ENCODE results near the gene IRX5.
A peak's percentile ranks its signal among the peaks of the same experiment; 100 is the strongest.

Gene IRX5

DNA sequence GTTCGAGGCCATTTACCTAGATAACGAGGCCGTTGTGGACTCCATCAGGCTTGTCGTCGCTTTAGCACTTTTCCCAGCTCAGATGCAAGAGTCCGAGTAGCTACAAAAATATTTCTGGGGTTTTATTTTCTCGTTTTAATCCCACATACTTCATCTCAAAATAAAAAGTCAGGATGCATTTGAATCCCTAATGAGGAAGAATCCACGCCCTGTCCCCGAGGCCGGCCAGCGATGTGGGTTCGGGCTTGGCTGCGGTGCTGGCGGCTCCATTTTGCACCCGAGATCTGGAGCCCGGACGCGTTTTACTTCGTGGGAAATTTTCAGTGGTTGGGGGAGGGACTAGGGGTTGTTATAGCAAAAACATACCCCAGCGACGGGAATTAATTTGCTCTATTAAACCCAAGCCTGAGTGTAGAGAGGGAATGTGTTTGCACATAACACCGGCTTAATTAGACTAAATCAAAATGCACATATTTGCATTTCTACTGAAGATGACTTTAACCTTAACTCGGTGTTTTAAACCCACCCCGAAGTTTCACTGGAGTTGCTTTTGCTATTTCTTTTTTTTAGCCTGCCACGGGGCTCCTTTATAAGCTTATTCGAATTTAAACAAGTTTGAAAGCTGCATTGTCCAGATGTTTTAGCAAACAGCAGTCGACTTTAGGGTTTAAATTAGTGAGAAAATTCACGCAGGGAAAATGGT is 4.8 kb downstream of the IRX5 start:
- H3K27ac Mint-ChIP-seq: no peak overlapping the region
- peaks cover 2% of the 10 kb centered on the region for H3K9me3 Mint-ChIP-seq
- DNase-seq: no peak
- H3K36me3 Mint-ChIP-seq (ENCODE audit: low read depth): no peaks in the 10 kb centered on the region
- H3K4me1 Mint-ChIP-seq (ENCODE audit: low read depth): peaks cover 29% of the 10 kb centered on the region
- peaks cover 87% of the 10 kb centered on the region for H3K27me3 Mint-ChIP-seq
- H3K4me3 Mint-ChIP-seq: no peak overlapping the region

DNA sequence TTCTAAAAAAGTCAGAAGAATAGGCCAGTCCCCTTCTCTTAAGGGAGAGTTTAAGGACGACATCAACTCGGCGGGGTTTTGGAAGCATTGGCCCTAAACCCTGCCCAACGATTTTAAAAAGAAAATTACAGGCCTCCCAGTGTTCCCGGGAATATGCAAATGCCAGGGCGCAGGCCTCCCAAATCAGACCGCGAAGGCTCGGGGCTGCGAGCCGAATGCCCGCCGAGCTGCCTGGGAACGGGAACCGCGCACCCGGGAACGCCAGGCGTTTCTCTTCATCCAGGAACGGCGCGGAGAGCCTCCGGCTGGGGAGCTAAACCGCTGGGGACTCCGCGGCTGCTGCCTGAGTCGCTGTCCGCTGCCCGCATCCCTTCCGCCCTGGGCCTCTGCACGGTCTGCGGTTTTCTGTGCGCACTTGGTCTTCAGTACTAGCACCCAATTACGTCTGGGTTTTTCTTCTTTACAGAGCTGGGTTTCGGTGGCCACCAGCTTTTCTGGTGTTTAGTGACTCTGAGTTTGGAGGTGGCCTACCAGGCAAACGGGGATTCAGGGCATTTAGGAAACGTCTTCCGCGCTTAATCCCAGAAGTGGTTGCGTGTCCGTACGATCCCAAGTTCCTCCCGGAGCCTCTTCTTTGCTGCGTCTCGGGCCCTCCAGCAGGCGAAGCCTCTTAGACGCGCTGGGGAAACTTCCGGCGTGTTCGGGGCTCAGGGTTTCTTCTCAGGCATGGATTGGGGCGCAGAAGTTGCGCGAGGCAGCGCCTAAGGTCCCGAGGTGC is 5.7 kb downstream of the IRX5 start:
- H3K27ac Mint-ChIP-seq: peak overlapping the region; percentile 47
- DNase-seq: peak; percentile 42
- no peaks in the 10 kb centered on the region for H3K36me3 Mint-ChIP-seq (ENCODE audit: low read depth)
- H3K9me3 Mint-ChIP-seq: peaks cover 2% of the 10 kb centered on the region
- H3K27me3 Mint-ChIP-seq: peaks cover 92% of the 10 kb centered on the region
- H3K4me1 Mint-ChIP-seq (ENCODE audit: low read depth): peaks cover 28% of the 10 kb centered on the region
- H3K4me3 Mint-ChIP-seq: no peak overlapping the region

DNA sequence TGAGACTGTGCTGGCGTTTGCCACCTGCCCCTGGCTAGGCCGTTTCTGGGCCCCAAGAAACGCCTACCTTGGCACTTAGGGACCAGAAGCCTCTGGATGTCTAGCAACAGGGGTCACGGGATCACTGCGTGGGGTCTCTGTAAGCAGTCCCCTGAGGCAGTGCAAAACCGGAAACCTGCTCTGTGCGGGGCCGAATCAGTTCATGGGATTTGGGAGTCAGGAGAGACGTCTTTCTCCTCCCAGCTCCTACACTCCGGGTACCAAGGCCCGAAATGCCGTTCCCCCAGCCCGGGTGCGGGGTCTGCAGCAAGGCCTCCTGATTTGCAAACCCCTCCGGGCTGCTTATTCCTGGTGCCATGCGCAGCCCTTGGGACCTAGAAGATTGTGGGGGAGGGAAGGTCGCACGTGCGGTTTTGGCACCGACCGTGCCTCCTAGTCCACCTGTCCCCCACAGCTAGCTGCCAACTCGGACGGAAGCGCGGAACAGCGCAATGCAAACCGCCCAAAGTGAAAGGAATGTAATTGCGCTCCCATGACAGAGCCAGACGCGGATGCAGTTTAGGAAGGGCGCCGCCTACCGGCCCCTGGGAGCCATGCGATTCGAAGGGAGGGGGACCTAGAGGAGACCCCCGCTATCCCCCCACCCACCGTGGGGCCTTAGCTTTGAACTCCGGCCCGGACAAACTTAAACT is 6.5 kb downstream of the IRX5 start:
- peak overlapping the region; percentile 47 for H3K27ac Mint-ChIP-seq
- peak; percentile 37 for DNase-seq
- H3K4me1 Mint-ChIP-seq (ENCODE audit: low read depth): peaks cover 22% of the 10 kb centered on the region
- H3K9me3 Mint-ChIP-seq: peaks cover 2% of the 10 kb centered on the region
- no peaks in the 10 kb centered on the region for H3K36me3 Mint-ChIP-seq (ENCODE audit: low read depth)
- peaks cover 92% of the 10 kb centered on the region for H3K27me3 Mint-ChIP-seq
- H3K4me3 Mint-ChIP-seq: peak overlapping the region; percentile 46

GRCh38 chr16:54937671-54938211 is 7.1 kb downstream of the IRX5 start:
- H3K27ac Mint-ChIP-seq: peak overlapping the region; percentile 40
- peak overlapping the region; percentile 46 for H3K4me3 Mint-ChIP-seq
- H3K9me3 Mint-ChIP-seq: no peaks in the 10 kb centered on the region
- H3K4me1 Mint-ChIP-seq (ENCODE audit: low read depth): peaks cover 19% of the 10 kb centered on the region
- no peak for DNase-seq
- H3K36me3 Mint-ChIP-seq (ENCODE audit: low read depth): no peaks in the 10 kb centered on the region
- H3K27me3 Mint-ChIP-seq: peaks cover 93% of the 10 kb centered on the region

GRCh38 chr16:54938212-54939028 is 7.8 kb downstream of the IRX5 start:
- Mint-ChIP-seq H3K27me3 (peaks cover 97% of the 10 kb centered on the region), H3K27ac (peak overlapping the region; percentile 40), H3K9me3 (no peaks in the 10 kb centered on the region), H3K4me3 (peak overlapping the region; percentile 27), H3K36me3 (ENCODE audit: low read depth) (no peaks in the 10 kb centered on the region), H3K4me1 (ENCODE audit: low read depth) (peaks cover 19% of the 10 kb centered on the region)
- DNase-seq: peak; percentile 33

DNA sequence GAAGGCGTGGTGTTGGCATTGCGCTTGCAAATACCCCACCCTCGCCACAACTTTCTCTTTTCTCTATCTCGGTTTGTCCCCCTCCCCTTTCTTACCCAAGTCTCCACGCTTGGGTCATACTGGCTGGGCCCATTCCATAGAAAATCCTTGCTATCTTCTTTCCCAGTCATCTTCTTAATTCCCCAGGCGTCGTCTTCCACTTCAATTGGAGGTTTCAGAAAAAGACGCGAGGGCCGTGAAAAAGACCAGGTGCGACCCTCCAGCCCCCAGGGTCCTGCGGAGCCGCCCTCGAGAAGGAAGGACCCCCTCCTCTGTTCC is 8.3 kb downstream of the IRX5 start:
- peaks cover 98% of the 10 kb centered on the region for H3K27me3 Mint-ChIP-seq
- H3K9me3 Mint-ChIP-seq: no peaks in the 10 kb centered on the region
- peaks cover 19% of the 10 kb centered on the region for H3K4me1 Mint-ChIP-seq (ENCODE audit: low read depth)
- H3K27ac Mint-ChIP-seq: no peak overlapping the region
- H3K4me3 Mint-ChIP-seq: no peak overlapping the region
- no peaks in the 10 kb centered on the region for H3K36me3 Mint-ChIP-seq (ENCODE audit: low read depth)
- DNase-seq: no peak

GRCh38 chr16:54939510-54940278 is 9.0 kb downstream of the IRX5 start:
- peaks cover 19% of the 10 kb centered on the region for H3K4me1 Mint-ChIP-seq (ENCODE audit: low read depth)
- DNase-seq: no peak
- no peak overlapping the region for H3K27ac Mint-ChIP-seq
- no peak overlapping the region for H3K4me3 Mint-ChIP-seq
- no peaks in the 10 kb centered on the region for H3K9me3 Mint-ChIP-seq
- H3K27me3 Mint-ChIP-seq: peaks cover 97% of the 10 kb centered on the region
- H3K36me3 Mint-ChIP-seq (ENCODE audit: low read depth): no peaks in the 10 kb centered on the region

DNA sequence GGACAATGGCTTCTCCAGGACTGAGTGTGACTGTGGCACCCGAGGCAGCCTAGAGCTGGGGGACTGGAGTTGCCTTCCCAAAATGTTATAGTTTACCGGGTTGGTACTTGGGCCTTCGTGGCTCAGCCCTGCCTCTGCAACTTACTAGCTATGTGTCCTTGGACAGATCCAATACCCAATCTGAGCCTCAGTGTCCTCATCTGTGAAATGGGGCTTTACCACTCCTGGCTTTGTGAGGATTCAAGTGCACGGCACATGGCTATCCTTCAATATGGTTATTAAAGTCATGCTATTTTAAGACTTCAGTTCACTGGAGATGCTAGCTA is 9.6 kb downstream of the IRX5 start:
- no peaks in the 10 kb centered on the region for H3K36me3 Mint-ChIP-seq (ENCODE audit: low read depth)
- no peak overlapping the region for H3K4me3 Mint-ChIP-seq
- DNase-seq: no peak
- H3K27me3 Mint-ChIP-seq: peaks cover 96% of the 10 kb centered on the region
- no peaks in the 10 kb centered on the region for H3K9me3 Mint-ChIP-seq
- H3K4me1 Mint-ChIP-seq (ENCODE audit: low read depth): peaks cover 19% of the 10 kb centered on the region
- H3K27ac Mint-ChIP-seq: no peak overlapping the region

DNA sequence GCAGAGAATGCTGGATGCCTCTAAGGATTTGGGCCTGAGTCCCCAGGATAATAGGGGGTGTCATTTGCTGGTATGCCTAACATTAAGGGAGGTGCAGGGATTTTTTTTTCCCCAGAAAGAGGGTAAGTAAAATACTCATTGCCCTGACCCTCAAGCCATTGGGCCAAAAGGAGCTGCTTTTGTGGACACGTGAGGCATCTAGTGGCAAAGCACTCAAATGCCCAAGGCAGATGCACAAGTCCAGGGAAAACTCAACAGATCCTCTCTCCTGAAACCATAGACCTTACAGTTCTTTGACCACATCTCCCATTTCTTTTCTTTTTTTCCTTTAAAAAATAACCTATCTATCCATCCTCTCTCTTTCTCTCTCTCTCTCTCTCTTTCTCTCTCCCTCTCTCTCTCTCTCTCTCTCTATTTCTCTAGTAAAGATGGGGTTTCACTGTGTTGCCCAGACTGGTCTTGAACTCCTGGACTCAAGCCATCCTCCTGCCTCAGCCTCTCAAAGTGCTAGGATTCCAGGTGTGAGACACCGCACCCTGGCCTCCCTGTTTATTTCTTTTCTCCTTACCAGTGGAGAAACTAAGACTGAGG is 11.8 kb downstream of the IRX5 start:
- Mint-ChIP-seq H3K4me3 (no peak overlapping the region), H3K27me3 (peaks cover 84% of the 10 kb centered on the region), H3K27ac (no peak overlapping the region), H3K4me1 (ENCODE audit: low read depth) (peaks cover 7% of the 10 kb centered on the region), H3K9me3 (no peaks in the 10 kb centered on the region), H3K36me3 (ENCODE audit: low read depth) (no peaks in the 10 kb centered on the region)
- DNase-seq: no peak

GRCh38 chr16:54944002-54944401 is 13.3 kb downstream of the IRX5 start:
- Mint-ChIP-seq H3K4me1 (ENCODE audit: low read depth) (no peaks in the 10 kb centered on the region), H3K27ac (no peak overlapping the region), H3K27me3 (peaks cover 79% of the 10 kb centered on the region), H3K9me3 (no peaks in the 10 kb centered on the region), H3K36me3 (ENCODE audit: low read depth) (no peaks in the 10 kb centered on the region), H3K4me3 (no peak overlapping the region)
- DNase-seq: no peak

DNA sequence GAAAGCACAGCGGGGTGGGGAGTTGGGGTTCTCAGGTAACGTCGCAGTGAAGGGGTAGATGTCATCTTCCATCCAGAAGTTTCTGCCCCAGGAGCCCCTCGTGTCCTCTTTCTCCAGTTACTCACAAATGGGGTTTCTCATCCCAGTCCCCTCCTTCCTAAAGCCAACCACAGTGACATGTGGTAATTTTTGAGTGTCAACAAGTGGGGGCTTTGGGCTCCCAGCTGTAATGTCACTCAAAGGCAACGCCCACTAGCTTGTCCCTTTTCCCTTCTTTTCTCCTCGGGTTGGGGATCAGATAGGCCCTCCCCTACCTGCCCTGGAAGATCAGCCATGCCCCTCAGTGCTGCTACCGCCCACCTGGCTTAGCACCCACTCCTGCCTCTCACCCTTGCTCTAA is 14.4 kb downstream of the IRX5 start:
- peaks cover 78% of the 10 kb centered on the region for H3K27me3 Mint-ChIP-seq
- H3K27ac Mint-ChIP-seq: no peak overlapping the region
- no peaks in the 10 kb centered on the region for H3K4me1 Mint-ChIP-seq (ENCODE audit: low read depth)
- H3K36me3 Mint-ChIP-seq (ENCODE audit: low read depth): no peaks in the 10 kb centered on the region
- DNase-seq: no peak
- no peaks in the 10 kb centered on the region for H3K9me3 Mint-ChIP-seq
- no peak overlapping the region for H3K4me3 Mint-ChIP-seq

GRCh38 chr16:54946909-54947308 is 16.2 kb downstream of the IRX5 start:
- DNase-seq: no peak
- H3K36me3 Mint-ChIP-seq (ENCODE audit: low read depth): no peaks in the 10 kb centered on the region
- no peaks in the 10 kb centered on the region for H3K4me1 Mint-ChIP-seq (ENCODE audit: low read depth)
- no peak overlapping the region for H3K27ac Mint-ChIP-seq
- H3K4me3 Mint-ChIP-seq: no peak overlapping the region
- no peaks in the 10 kb centered on the region for H3K9me3 Mint-ChIP-seq
- H3K27me3 Mint-ChIP-seq: peaks cover 76% of the 10 kb centered on the region

- no peak overlapping the region for H3K27ac Mint-ChIP-seq
- peaks cover 74% of the 10 kb centered on the region for H3K27me3 Mint-ChIP-seq
- no peaks in the 10 kb centered on the region for H3K36me3 Mint-ChIP-seq (ENCODE audit: low read depth)
- H3K4me3 Mint-ChIP-seq: no peak overlapping the region
- no peak for DNase-seq
- H3K4me1 Mint-ChIP-seq (ENCODE audit: low read depth): no peaks in the 10 kb centered on the region
- H3K9me3 Mint-ChIP-seq: no peaks in the 10 kb centered on the region
Observed at GRCh38 chr16:54947616-54948015, 17.0 kb downstream of the IRX5 start.

Data from activated T-cell treated with anti-CD3 and anti-CD28 coated beads, Interleukin-2, amount 50 U/mL, for 24 hours (primary cell).